Fibroblast of upper back skin (primary cell): ENCODE results near the gene ZNF418.
"Not testable (repeated sequence)": the region's sequence is repeated elsewhere in the genome, so short reads cannot be mapped to it uniquely, and the experiment has no call there.

Experiments
- DNase-seq: peaks from one replicate; pipeline ENCODE4 v3.0.0-alpha.2; 2013

The ZNF418 gene

GRCh38 chr19:57888560-57889231 is 46.5 kb downstream of the ZNF418 start, which contains the start of gene ZNF814:
Gene ZNF814, minus strand, starts transcription at chr19:57889037. Its CDS starts 235 bp downstream, at chr19:57888802.
- peak; percentile 80 for DNase-seq

GRCh38 chr19:57888107-57888559 is 47.1 kb downstream of the ZNF418 start:
- no peak for DNase-seq

GRCh38 chr19:57887195-57887941 is 47.8 kb downstream of the ZNF418 start:
- no peak for DNase-seq

GRCh38 chr19:57886046-57886445 is 49.2 kb downstream of the ZNF418 start:
- DNase-seq = no peak

GRCh38 chr19:57873883-57874799 is 61.1 kb downstream of the ZNF418 start:
- DNase-seq = not testable (repeated sequence)

- DNase-seq = no peak
Observed at GRCh38 chr19:57872450-57872849, 62.8 kb downstream of the ZNF418 start.
